Neural cell (in vitro differentiated cells): Measurements from ENCODE around the gene CEP55. TPM values are rescaled to one million over a fixed set of nuclear protein-coding genes. Genes with fewer than 3 reads are reported as not detected.

ENCODE experiments used
- H2AFZ ChIP-seq: fragments of 200-600, 300-800 bp; sonication (generic), shearing (Covaris generic); 2 replicates; pipeline ENCODE4 v1.6.0; 2014; ENCODE audit warnings: low read depth, mild to moderate bottlenecking, antibody characterized with exemption, low read length, moderate library complexity
- H3F3A ChIP-seq: fragments of 200-600 bp; shearing (Covaris generic); 2 replicates; pipeline ENCODE4 v1.6.1; 2016; ENCODE audit warnings: mild to moderate bottlenecking, moderate library complexity, mixed read lengths, antibody characterized with exemption, low read length; ENCODE audit not compliant: insufficient read depth, poor library complexity, severe bottlenecking
- H3K27ac ChIP-seq: fragments of 200-600, 300-800 bp; sonication (generic), shearing (Covaris generic); 2 replicates; pipeline ENCODE4 v1.5.1; 2014; ENCODE audit warnings: mild to moderate bottlenecking, low read length, moderate library complexity
- H3K27me3 ChIP-seq: fragments of 300-800, 200-600 bp; sonication (generic), shearing (Covaris generic); 2 replicates; pipeline ENCODE4 v1.6.0; 2014; ENCODE audit warnings: mild to moderate bottlenecking, low read depth, low read length, moderate library complexity; ENCODE audit not compliant: insufficient read depth
- H3K36me3 ChIP-seq: fragments of 300-800, 200-600 bp; sonication (generic), shearing (Covaris generic); 2 replicates; pipeline ENCODE4 v1.5.1; 2014; ENCODE audit warnings: mild to moderate bottlenecking, antibody characterized with exemption, low read length, moderate library complexity; ENCODE audit not compliant: insufficient read depth
- H3K4me2 ChIP-seq: fragments of 300-800, 200-600 bp; sonication (generic), shearing (Covaris generic); 2 replicates; pipeline ENCODE4 v1.6.0; 2014; ENCODE audit warnings: mild to moderate bottlenecking, low read length
- H3K4me3 ChIP-seq: fragments of 300-800, 200-600 bp; sonication (generic), shearing (Covaris generic); 2 replicates; pipeline ENCODE4 v1.5.1; 2014; ENCODE audit warnings: mild to moderate bottlenecking, low read length, moderate library complexity
- H3K79me2 ChIP-seq: fragments of 200-600 bp; shearing (Covaris generic); replicated peaks from 2 replicates; pipeline ENCODE4 v1.6.0; 2014; ENCODE audit warnings: mild to moderate bottlenecking, low read length, moderate library complexity; ENCODE audit not compliant: insufficient read depth
- H3K9ac ChIP-seq: fragments of 300-800, 200-600 bp; sonication (generic), shearing (Covaris generic); 2 replicates; pipeline ENCODE4 v1.6.1; 2016; ENCODE audit warnings: mild to moderate bottlenecking, low read length, mixed read lengths
- H3K9me2 ChIP-seq: fragments of 200-600 bp; shearing (Covaris generic); 2 replicates; pipeline ENCODE4 v1.6.1; 2016; ENCODE audit warnings: mild to moderate bottlenecking, low read length, mixed read lengths; ENCODE audit not compliant: insufficient read depth
- H3K9me3 ChIP-seq: fragments of 200-600, 300-800 bp; sonication (generic), shearing (Covaris generic); 2 replicates; pipeline ENCODE4 v1.6.1; 2016; ENCODE audit warnings: mild to moderate bottlenecking, mixed run types, low read length, moderate library complexity, mixed read lengths
- H4K20me1 ChIP-seq: fragments of 200-600 bp; shearing (Covaris generic); 2 replicates; pipeline ENCODE4 v1.6.1; 2016; ENCODE audit warnings: mild to moderate bottlenecking, mixed run types; ENCODE audit not compliant: insufficient read depth
- CTCF ChIP-seq: fragments of 450-650 bp; IDR thresholded peaks from 2 replicates; pipeline ENCODE4 v1.5.1; 2014; ENCODE audit warnings: antibody characterized with exemption, mild to moderate bottlenecking, moderate library complexity; ENCODE audit not compliant: poor library complexity, severe bottlenecking
- EP300 ChIP-seq: fragments of 450-650 bp; conservative IDR thresholded peaks from 2 replicates; pipeline ENCODE4 v1.6.1; 2014; ENCODE audit warnings: antibody characterized with exemption, mild to moderate bottlenecking, moderate library complexity; ENCODE audit not compliant: poor library complexity, severe bottlenecking
- EZH2 ChIP-seq: fragments of 200-600, 300-800 bp; shearing (Covaris generic), sonication (generic); IDR thresholded peaks from 2 replicates; pipeline ENCODE4 v1.6.1; 2014; ENCODE audit warnings: antibody characterized with exemption, low read length, borderline replicate concordance, mild to moderate bottlenecking; ENCODE audit not compliant: insufficient read depth, poor library complexity, severe bottlenecking
- MXI1 ChIP-seq: fragments of 450-650 bp; conservative IDR thresholded peaks from 2 replicates; pipeline ENCODE4 v1.6.1; 2014; ENCODE audit warnings: antibody characterized with exemption, mild to moderate bottlenecking; ENCODE audit not compliant: poor library complexity, severe bottlenecking
- POLR2AphosphoS5 ChIP-seq: IDR thresholded peaks from 2 replicates; pipeline ENCODE4 v1.6.1; 2012
- RAD21 ChIP-seq: fragments of 450-650 bp; conservative IDR thresholded peaks from 2 replicates; pipeline ENCODE4 v1.6.1; 2014; ENCODE audit warnings: antibody characterized with exemption, mild to moderate bottlenecking, moderate library complexity
- SMC3 ChIP-seq: fragments of 450-650 bp; conservative IDR thresholded peaks from 2 replicates; pipeline ENCODE4 v1.6.1; 2014; ENCODE audit warnings: antibody characterized with exemption, mild to moderate bottlenecking, moderate library complexity; ENCODE audit not compliant: poor library complexity
- TAF1 ChIP-seq: IDR thresholded peaks from 2 replicates; pipeline ENCODE4 v1.6.1; 2012; ENCODE audit warnings: low read depth
- polyA plus RNA-seq: library from polyadenylated mRNA; depleted of rRNA; stranded (reverse); fragments of >200 nt; gene quantifications from 2 replicates; pipeline ENCODE4 v1.2.3, GENCODE V29; 2014
- TF ChIP-seq, protein P1 (sequence below): IDR thresholded peaks from 2 replicates; pipeline ENCODE4 v1.6.1; 2012; ENCODE audit warnings: borderline replicate concordance

CEP55 gene
- polyA plus RNA-seq, 1 donor from 2014 or later: 0.67 TPM

- no peaks in the 10 kb centered on the region for H3K9me3 ChIP-seq
- H3K27ac ChIP-seq: no peak overlapping the region
- H3K27me3 ChIP-seq: no peaks in the 10 kb centered on the region
- no peaks in the 10 kb centered on the region for H3K79me2 ChIP-seq
- H2AFZ ChIP-seq: no peak overlapping the region
- no peak overlapping the region for H3K4me3 ChIP-seq
- no peaks in the 10 kb centered on the region for H3K9me2 ChIP-seq
- H3K9ac ChIP-seq: no peak overlapping the region
- no peaks in the 10 kb centered on the region for H3F3A ChIP-seq
- no peaks in the 10 kb centered on the region for H4K20me1 ChIP-seq
- no peaks in the 10 kb centered on the region for H3K36me3 ChIP-seq
- TF ChIP-seq RAD21: no peak
- TF ChIP-seq TAF1: no peak
- no peak for TF ChIP-seq MXI1
- no peak for TF ChIP-seq SMC3
- TF ChIP-seq, protein P1, sequence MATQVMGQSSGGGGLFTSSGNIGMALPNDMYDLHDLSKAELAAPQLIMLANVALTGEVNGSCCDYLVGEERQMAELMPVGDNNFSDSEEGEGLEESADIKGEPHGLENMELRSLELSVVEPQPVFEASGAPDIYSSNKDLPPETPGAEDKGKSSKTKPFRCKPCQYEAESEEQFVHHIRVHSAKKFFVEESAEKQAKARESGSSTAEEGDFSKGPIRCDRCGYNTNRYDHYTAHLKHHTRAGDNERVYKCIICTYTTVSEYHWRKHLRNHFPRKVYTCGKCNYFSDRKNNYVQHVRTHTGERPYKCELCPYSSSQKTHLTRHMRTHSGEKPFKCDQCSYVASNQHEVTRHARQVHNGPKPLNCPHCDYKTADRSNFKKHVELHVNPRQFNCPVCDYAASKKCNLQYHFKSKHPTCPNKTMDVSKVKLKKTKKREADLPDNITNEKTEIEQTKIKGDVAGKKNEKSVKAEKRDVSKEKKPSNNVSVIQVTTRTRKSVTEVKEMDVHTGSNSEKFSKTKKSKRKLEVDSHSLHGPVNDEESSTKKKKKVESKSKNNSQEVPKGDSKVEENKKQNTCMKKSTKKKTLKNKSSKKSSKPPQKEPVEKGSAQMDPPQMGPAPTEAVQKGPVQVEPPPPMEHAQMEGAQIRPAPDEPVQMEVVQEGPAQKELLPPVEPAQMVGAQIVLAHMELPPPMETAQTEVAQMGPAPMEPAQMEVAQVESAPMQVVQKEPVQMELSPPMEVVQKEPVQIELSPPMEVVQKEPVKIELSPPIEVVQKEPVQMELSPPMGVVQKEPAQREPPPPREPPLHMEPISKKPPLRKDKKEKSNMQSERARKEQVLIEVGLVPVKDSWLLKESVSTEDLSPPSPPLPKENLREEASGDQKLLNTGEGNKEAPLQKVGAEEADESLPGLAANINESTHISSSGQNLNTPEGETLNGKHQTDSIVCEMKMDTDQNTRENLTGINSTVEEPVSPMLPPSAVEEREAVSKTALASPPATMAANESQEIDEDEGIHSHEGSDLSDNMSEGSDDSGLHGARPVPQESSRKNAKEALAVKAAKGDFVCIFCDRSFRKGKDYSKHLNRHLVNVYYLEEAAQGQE: no peak
- TF ChIP-seq POLR2AphosphoS5: no peak
- no peak for TF ChIP-seq EZH2
- TF ChIP-seq EP300: no peak
- no peak for TF ChIP-seq CTCF
- H3K4me2 ChIP-seq: no peak overlapping the region
Observed at GRCh38 chr10:93447970-93448369, 48.4 kb upstream of the CEP55 start.

GRCh38 chr10:93451244-93451947 lies 45.0 kb upstream of the CEP55 start:
- Histone ChIP-seq H3F3A (no peaks in the 10 kb centered on the region), H3K9me3 (no peaks in the 10 kb centered on the region), H3K36me3 (no peaks in the 10 kb centered on the region), H3K27me3 (no peaks in the 10 kb centered on the region), H2AFZ (no peak overlapping the region), H3K4me3 (no peak overlapping the region), H3K9ac (no peak overlapping the region), H4K20me1 (no peaks in the 10 kb centered on the region), H3K79me2 (no peaks in the 10 kb centered on the region), H3K9me2 (no peaks in the 10 kb centered on the region), H3K4me2 (no peak overlapping the region), H3K27ac (no peak overlapping the region)
- TF ChIP-seq RAD21 (no peak), EP300 (no peak), POLR2AphosphoS5 (no peak), TAF1 (no peak), SMC3 (no peak), MXI1 (no peak), EZH2 (no peak), CTCF (no peak)
- TF ChIP-seq, protein P1: no peak
